Type B pancreatic cell (in vitro differentiated cells): ENCODE results near the gene IRF8. TPM values are rescaled to one million over a fixed set of nuclear protein-coding genes. Genes with fewer than 3 reads are reported as not detected.
"Not testable (repeated sequence)": the region's sequence is repeated elsewhere in the genome, so short reads cannot be mapped to it uniquely, and the experiment has no call there.

ENCODE experiments used
- DNase-seq: peaks from one replicate; pipeline ENCODE4 v3.0.0; 2021; ENCODE audit warnings: mixed read lengths; ENCODE audit not compliant: unreplicated experiment; ENCODE audit errors: extremely low spot score
- H3K27ac Mint-ChIP-seq: 2 replicates; pipeline ENCODE4 v1.8.0; 2021; ENCODE audit warnings: mild to moderate bottlenecking, mixed read lengths
- H3K27me3 Mint-ChIP-seq: 2 replicates; pipeline ENCODE4 v1.8.0; 2021; ENCODE audit warnings: mixed read lengths
- H3K36me3 Mint-ChIP-seq: 2 replicates; pipeline ENCODE4 v1.8.0; 2021; ENCODE audit warnings: mixed read lengths
- H3K4me1 Mint-ChIP-seq: one replicate; pipeline ENCODE4 v1.8.0; 2021; ENCODE audit warnings: mixed read lengths; ENCODE audit not compliant: unreplicated experiment
- H3K4me3 Mint-ChIP-seq: 2 replicates; pipeline ENCODE4 v1.8.0; 2021; ENCODE audit warnings: mild to moderate bottlenecking, mixed read lengths
- H3K9me3 Mint-ChIP-seq: 2 replicates; pipeline ENCODE4 v1.8.0; 2021; ENCODE audit warnings: mixed read lengths
- total RNA-seq: library from RNA; stranded (reverse); gene quantifications from 2 replicates; pipeline ENCODE4 v1.2.1, GENCODE V29; 2021; ENCODE audit warnings: low replicate concordance
- TF ChIP-seq, protein P1 (sequence below): fragments of 200-600 bp; sonication (generic); conservative IDR thresholded peaks from 2 replicates; pipeline ENCODE4 v1.5.0; 2021; ENCODE audit warnings: antibody characterized with exemption, mild to moderate bottlenecking

IRF8 gene
- total RNA-seq, 1 donor from 2014 or later = 12.6 TPM

DNA sequence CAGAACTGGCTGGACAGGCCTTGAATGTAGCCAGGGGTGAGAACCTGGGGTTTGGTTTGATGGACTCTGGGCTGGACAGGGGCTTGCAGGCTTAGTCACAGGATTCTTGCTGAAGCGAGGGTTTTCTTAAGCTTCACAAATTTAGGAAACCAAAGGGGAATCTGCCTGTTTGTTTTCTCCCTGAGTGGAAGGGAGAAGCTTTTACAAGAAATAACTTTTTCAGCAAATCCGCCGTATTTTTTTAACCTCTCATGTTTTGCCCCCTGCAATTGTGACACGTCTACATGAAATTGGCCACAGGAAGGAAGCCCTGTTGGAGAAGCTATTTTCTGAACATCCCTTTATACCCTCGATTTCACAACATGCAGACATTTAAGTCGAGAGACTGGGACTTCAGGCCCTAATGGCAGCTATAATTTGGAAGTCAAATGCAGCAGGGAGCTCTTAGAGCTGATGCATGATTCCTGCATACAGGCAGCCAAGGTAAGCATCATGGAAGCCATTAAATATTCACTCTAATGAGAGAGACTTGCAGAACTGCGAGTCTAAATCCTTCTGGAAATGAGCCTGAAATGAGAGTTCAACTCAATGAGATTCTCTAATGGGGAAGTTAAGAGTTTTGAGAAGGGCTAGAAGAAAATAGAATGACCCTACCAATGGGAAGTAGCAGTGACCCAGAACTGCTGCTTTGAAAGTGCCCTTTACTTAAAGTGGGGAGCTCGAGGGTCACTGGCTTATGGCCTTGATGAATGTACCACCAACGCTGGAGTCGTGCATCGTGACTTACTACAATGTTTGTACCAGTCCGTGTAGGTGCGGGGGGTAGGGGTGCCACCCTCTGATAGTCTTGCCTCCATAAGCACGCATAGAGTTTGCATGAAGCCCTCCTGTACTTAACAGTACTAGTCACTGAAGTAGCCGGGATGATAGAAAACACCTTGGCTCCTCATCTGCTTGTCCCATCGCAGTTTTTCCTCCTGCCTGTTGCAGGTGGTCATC lies 45.1 kb upstream of the IRF8 start:
- Mint-ChIP-seq H3K36me3 (no peaks in the 10 kb centered on the region), H3K4me3 (no peak overlapping the region), H3K9me3 (no peaks in the 10 kb centered on the region), H3K27me3 (peaks cover 17% of the 10 kb centered on the region), H3K27ac (no peak overlapping the region), H3K4me1 (no peaks in the 10 kb centered on the region)
- TF ChIP-seq, protein P1, sequence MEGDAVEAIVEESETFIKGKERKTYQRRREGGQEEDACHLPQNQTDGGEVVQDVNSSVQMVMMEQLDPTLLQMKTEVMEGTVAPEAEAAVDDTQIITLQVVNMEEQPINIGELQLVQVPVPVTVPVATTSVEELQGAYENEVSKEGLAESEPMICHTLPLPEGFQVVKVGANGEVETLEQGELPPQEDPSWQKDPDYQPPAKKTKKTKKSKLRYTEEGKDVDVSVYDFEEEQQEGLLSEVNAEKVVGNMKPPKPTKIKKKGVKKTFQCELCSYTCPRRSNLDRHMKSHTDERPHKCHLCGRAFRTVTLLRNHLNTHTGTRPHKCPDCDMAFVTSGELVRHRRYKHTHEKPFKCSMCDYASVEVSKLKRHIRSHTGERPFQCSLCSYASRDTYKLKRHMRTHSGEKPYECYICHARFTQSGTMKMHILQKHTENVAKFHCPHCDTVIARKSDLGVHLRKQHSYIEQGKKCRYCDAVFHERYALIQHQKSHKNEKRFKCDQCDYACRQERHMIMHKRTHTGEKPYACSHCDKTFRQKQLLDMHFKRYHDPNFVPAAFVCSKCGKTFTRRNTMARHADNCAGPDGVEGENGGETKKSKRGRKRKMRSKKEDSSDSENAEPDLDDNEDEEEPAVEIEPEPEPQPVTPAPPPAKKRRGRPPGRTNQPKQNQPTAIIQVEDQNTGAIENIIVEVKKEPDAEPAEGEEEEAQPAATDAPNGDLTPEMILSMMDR = no peak
- DNase-seq = peak; percentile 37

DNA sequence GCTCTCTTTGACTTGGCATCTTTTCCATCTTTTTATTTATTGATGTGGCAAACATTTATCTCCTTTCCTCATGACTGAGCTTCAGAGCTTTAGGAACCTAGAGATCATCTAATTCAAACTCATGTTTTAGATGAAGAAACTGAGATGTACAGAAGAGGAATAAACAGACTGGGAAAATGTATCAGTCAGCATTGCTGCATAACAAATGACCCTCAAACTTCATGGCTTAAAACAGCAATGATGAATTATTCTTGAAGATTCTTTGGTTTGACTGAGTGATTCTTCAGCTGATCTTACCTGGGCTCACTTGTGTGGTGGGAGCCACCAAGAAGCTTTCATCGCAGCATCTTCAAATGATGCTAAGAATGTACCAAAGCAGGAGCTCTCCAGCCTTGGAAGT lies 44.0 kb upstream of the IRF8 start:
- Mint-ChIP-seq H3K9me3 (no peaks in the 10 kb centered on the region), H3K27ac (no peak overlapping the region), H3K27me3 (peaks cover 20% of the 10 kb centered on the region), H3K4me3 (no peak overlapping the region), H3K4me1 (no peaks in the 10 kb centered on the region), H3K36me3 (no peaks in the 10 kb centered on the region)
- no peak for DNase-seq
- TF ChIP-seq, protein P1 = no peak

DNA sequence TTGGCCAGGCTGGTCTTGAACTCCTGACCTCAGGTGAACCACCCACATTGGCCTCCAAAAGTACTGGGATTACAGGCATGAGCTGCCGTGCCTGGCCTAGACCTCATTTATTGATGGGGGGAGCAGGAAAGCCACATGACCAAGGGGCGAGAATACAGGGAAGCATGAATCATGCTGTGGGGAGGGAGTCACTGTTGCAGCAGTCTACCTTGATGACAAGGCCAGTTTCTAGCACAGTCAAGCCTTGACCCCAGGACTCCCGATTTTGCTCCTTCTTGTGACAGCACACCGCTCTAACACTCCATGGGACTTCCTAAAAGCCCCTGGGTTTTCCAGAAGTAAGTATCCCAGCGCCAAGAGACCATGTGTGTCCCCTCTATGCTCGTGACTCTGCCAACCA lies 42.9 kb upstream of the IRF8 start:
- H3K4me1 Mint-ChIP-seq = no peaks in the 10 kb centered on the region
- H3K36me3 Mint-ChIP-seq = no peaks in the 10 kb centered on the region
- TF ChIP-seq, protein P1 = no peak
- no peak overlapping the region for H3K4me3 Mint-ChIP-seq
- H3K27ac Mint-ChIP-seq = no peak overlapping the region
- no peaks in the 10 kb centered on the region for H3K9me3 Mint-ChIP-seq
- no peak for DNase-seq
- peaks cover 26% of the 10 kb centered on the region for H3K27me3 Mint-ChIP-seq

DNA sequence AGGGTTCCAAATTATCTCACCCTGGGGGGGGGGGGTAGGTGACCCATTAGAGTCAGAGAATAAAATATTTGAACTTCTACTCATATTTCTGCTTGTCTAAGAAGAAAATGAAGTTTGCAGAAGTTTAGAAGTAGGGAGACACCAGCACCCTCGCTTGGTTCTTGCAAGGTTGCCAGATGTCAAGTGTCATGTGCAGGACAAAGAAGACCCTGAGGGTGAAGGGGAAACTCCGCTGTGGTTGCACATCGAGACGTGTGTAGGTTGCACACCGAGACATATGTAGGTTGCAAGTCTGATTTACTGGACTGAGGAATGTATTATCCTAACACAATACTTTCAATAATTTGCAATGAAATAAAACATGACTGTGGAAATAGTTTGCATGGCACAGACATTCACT lies 42.4 kb upstream of the IRF8 start:
- TF ChIP-seq, protein P1 = no peak
- Mint-ChIP-seq H3K4me1 (no peaks in the 10 kb centered on the region), H3K27ac (no peak overlapping the region), H3K4me3 (no peak overlapping the region), H3K36me3 (no peaks in the 10 kb centered on the region), H3K27me3 (peaks cover 25% of the 10 kb centered on the region), H3K9me3 (no peaks in the 10 kb centered on the region)
- peak; percentile 7 for DNase-seq

DNA sequence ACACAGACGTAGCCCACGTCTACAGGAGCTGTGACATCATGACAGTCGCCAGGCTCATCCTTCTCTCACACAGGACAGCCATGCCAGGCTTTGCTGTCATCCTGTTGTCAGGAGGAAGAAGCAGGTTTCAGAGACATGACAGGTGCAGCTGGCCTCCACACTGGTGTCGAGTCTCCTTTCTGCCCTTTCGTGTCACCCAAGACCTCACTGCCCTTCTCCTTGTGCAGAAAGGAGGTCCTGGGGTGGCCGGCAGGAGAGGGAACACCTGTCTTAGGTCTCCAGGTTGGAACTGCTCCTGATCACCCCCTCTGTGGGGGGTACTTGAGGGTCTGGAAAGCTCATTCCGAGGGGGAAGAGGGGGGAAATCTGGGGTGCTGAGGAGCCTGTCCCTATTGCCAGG lies 41.6 kb upstream of the IRF8 start:
- H3K27ac Mint-ChIP-seq = no peak overlapping the region
- no peaks in the 10 kb centered on the region for H3K9me3 Mint-ChIP-seq
- peaks cover 27% of the 10 kb centered on the region for H3K27me3 Mint-ChIP-seq
- peak; percentile 45 for DNase-seq
- no peaks in the 10 kb centered on the region for H3K4me1 Mint-ChIP-seq
- no peak overlapping the region for H3K4me3 Mint-ChIP-seq
- no peaks in the 10 kb centered on the region for H3K36me3 Mint-ChIP-seq
- TF ChIP-seq, protein P1 = no peak

DNA sequence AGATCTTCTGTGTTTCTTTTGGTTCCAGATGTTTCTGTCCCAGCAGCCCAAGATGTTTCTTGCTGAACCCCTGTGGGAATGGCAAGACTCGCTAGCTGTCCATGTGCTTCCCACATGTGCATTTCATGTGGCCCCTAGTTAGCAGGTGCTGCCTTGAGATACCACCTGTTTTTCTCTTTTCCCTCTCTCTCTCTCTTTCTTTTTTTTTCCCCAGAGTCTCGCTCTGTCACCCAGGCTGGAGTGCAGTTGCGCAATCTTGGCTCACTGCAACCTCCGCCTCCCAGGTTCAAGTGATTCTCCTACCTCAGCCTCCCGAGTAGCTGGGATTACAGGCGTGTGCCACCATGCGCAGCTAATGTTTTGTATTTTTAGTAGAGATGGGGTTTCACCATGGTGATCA lies 40.4 kb upstream of the IRF8 start:
- not testable (repeated sequence) for H3K4me1 Mint-ChIP-seq, H3K9me3 Mint-ChIP-seq, H3K36me3 Mint-ChIP-seq, H3K4me3 Mint-ChIP-seq, H3K27ac Mint-ChIP-seq
- H3K27me3 Mint-ChIP-seq = peaks cover 30% of the 10 kb centered on the region
- DNase-seq = peak; percentile 8
